H1 (cell line): Measurements from ENCODE around the gene PRAF2. TPM values are rescaled to one million over a fixed set of nuclear protein-coding genes. Genes with fewer than 3 reads are reported as not detected.

ENCODE experiments used
- CTCF ChIA-PET: fragments of 300-600 bp; sonication (Branson Sonifier 250); formaldehyde crosslinking; loops from one replicate; lab custom pipeline; 2021; ENCODE audit not compliant: partially characterized antibody; lab: Charles Lee
- POLR2A ChIA-PET: fragments of 300-600 bp; sonication (Branson Sonifier 250); formaldehyde crosslinking; loops from one replicate; lab custom pipeline; 2021; ENCODE audit warnings: inconsistent platforms; ENCODE audit not compliant: partially characterized antibody; lab: Charles Lee
- DNase-seq, 2 experiments: peaks; one replicate each; pipeline versions ENCODE4 v3.0.0 to v3.0.0-alpha.2; 2010 to 2022; ENCODE audit warnings: low spot score in 2 of 2, low read depth in 1 of 2, mixed read lengths in 1 of 2
- FAIRE-seq: peaks from 2 replicates; lab custom pipeline; 2011; peaks lifted over from hg19 to GRCh38; lab: Jason Lieb, UNC
- H2AFZ ChIP-seq: 2 replicates; pipeline ENCODE4 v1.8.1; 2012; ENCODE audit warnings: low read length, inconsistent platforms
- H2AK5ac ChIP-seq: 2 replicates; pipeline ENCODE4 v1.6.1; 2013; ENCODE audit warnings: low read depth, low read length
- H2BK120ac ChIP-seq: replicated peaks from 2 replicates; pipeline ENCODE3; 2013; ENCODE audit warnings: low read depth, low read length, inconsistent platforms
- H2BK12ac ChIP-seq: 2 replicates; pipeline ENCODE4 v1.6.1; 2013; ENCODE audit warnings: low read depth, low read length
- H2BK15ac ChIP-seq: 2 replicates; pipeline ENCODE4 v1.6.1; 2013; ENCODE audit warnings: low read length
- H2BK20ac ChIP-seq: 2 replicates; pipeline ENCODE4 v1.6.1; 2013; ENCODE audit warnings: low read length
- H2BK5ac ChIP-seq: 2 replicates; pipeline ENCODE4 v1.6.1; 2013; ENCODE audit warnings: low read depth, low read length
- H3K14ac ChIP-seq: 2 replicates; pipeline ENCODE4 v1.6.1; 2013; ENCODE audit warnings: inconsistent platforms; ENCODE audit not compliant: insufficient read length
- H3K18ac ChIP-seq: 2 replicates; pipeline ENCODE4 v1.6.1; 2013; ENCODE audit warnings: low read length; ENCODE audit errors: extremely low read depth
- H3K23ac ChIP-seq: 2 replicates; pipeline ENCODE4 v1.6.1; 2013; ENCODE audit warnings: inconsistent platforms; ENCODE audit not compliant: insufficient read length
- H3K23me2 ChIP-seq: 2 replicates; pipeline ENCODE4 v1.6.1; 2013; ENCODE audit warnings: low read depth, low read length
- H3K27ac ChIP-seq: 2 replicates; pipeline ENCODE4 v1.6.1; 2011; ENCODE audit warnings: low read depth, low read length, inconsistent platforms
- H3K27me3 ChIP-seq, 4 experiments: replicated peaks in 1 of 4; 1 replicate in 1 of 4; 2 replicates in 3 of 4; pipeline versions ENCODE4 v1.6.1 to v1.8.1; 2011 to 2013; ENCODE audit warnings: low read length in 3 of 4, mild to moderate bottlenecking in 3 of 4, inconsistent platforms in 2 of 4, mixed read lengths in 2 of 4, moderate library complexity in 1 of 4; ENCODE audit not compliant: control insufficient read depth in 3 of 4, insufficient read depth in 3 of 4; ENCODE audit errors: extremely low read depth in 1 of 4
- H3K36me3 ChIP-seq, 4 experiments: 2 replicates each; pipeline versions ENCODE4 v1.6.1 to v1.8.1; 2011 to 2013; ENCODE audit warnings: mild to moderate bottlenecking in 4 of 4, low read length in 3 of 4, moderate library complexity in 2 of 4, control low read depth in 1 of 4, inconsistent platforms in 1 of 4; ENCODE audit not compliant: insufficient read depth in 4 of 4, control insufficient read depth in 2 of 4
- H3K4ac ChIP-seq: replicated peaks from 2 replicates; pipeline ENCODE3; 2013; ENCODE audit warnings: low read length, low read depth, mixed read lengths, inconsistent platforms; ENCODE audit not compliant: insufficient read length
- H3K4me1 ChIP-seq, 4 experiments: replicated peaks in 1 of 4; 1 replicate in 1 of 4; 2 replicates in 3 of 4; pipeline versions ENCODE4 v1.6.1 to v1.8.1; 2011 to 2013; ENCODE audit warnings: low read length in 3 of 4, inconsistent platforms in 2 of 4, mixed read lengths in 1 of 4; ENCODE audit not compliant: insufficient read depth in 4 of 4, control insufficient read depth in 3 of 4
- H3K4me2 ChIP-seq, 2 experiments: 2 replicates each; pipeline versions ENCODE4 v1.6.1 to v1.8.1; 2011 to 2013; ENCODE audit warnings: low read depth in 2 of 2, low read length in 2 of 2, control low read depth in 1 of 2, inconsistent platforms in 1 of 2, mild to moderate bottlenecking in 1 of 2; ENCODE audit not compliant: insufficient read depth in 1 of 2
- H3K4me3 ChIP-seq, 4 experiments: fragments of 200-600, 300-600 bp in 1 of 4; sonication (generic), shearing (Covaris generic), sonication (Bioruptor Twin) in 1 of 4; 2 replicates each; pipeline versions ENCODE4 v1.5.1 to v1.8.1; 2011 to 2016; ENCODE audit warnings: low read length in 4 of 4, low read depth in 3 of 4, control low read depth in 2 of 4, inconsistent platforms in 2 of 4, mild to moderate bottlenecking in 2 of 4, mixed read lengths in 1 of 4, moderate library complexity in 1 of 4; ENCODE audit not compliant: insufficient read depth in 2 of 4; ENCODE audit errors: extremely low read depth in 1 of 4
- H3K56ac ChIP-seq: replicated peaks from 2 replicates; pipeline ENCODE3; 2013; ENCODE audit warnings: low read depth, mild to moderate bottlenecking, mixed read lengths, low read length, inconsistent platforms; ENCODE audit not compliant: insufficient read length
- H3K79me1 ChIP-seq: 2 replicates; pipeline ENCODE4 v1.6.1; 2013; ENCODE audit warnings: low read depth, low read length, control low read depth
- H3K79me2 ChIP-seq, 2 experiments: 2 replicates each; pipeline versions ENCODE4 v1.6.1 to v1.8.1; 2012 to 2013; ENCODE audit warnings: low read length in 2 of 2, mild to moderate bottlenecking in 2 of 2, inconsistent platforms in 1 of 2; ENCODE audit not compliant: insufficient read depth in 2 of 2, control insufficient read depth in 1 of 2
- H3K9ac ChIP-seq, 4 experiments: replicated peaks in 1 of 4; 1 replicate in 1 of 4; 2 replicates in 3 of 4; pipeline versions ENCODE4 v1.6.1 to v1.8.1; 2011 to 2013; ENCODE audit warnings: low read depth in 3 of 4, low read length in 3 of 4, control low read depth in 2 of 4, mild to moderate bottlenecking in 2 of 4, moderate library complexity in 2 of 4, inconsistent platforms in 1 of 4; ENCODE audit errors: extremely low read depth in 1 of 4
- H3K9me3 ChIP-seq, 2 experiments: 2 replicates each; pipeline versions ENCODE4 v1.6.1 to v1.8.1; 2012 to 2013; ENCODE audit warnings: mild to moderate bottlenecking in 2 of 2, moderate library complexity in 2 of 2, control low read depth in 1 of 2, inconsistent platforms in 1 of 2, low read depth in 1 of 2, low read length in 1 of 2, mixed read lengths in 1 of 2; ENCODE audit not compliant: insufficient read depth in 2 of 2
- H4K20me1 ChIP-seq, 2 experiments: replicated peaks in 1 of 2; 2 replicates each; pipeline versions ENCODE3 to v1.8.1; 2011 to 2013; ENCODE audit warnings: inconsistent platforms in 2 of 2, low read length in 2 of 2, mild to moderate bottlenecking in 1 of 2; ENCODE audit not compliant: insufficient read depth in 2 of 2, control insufficient read depth in 1 of 2
- H4K5ac ChIP-seq: 2 replicates; pipeline ENCODE4 v1.6.1; 2013; ENCODE audit warnings: low read length, low read depth, mixed read lengths, inconsistent platforms; ENCODE audit not compliant: insufficient read length
- H4K8ac ChIP-seq: 2 replicates; pipeline ENCODE4 v1.8.0; 2013; ENCODE audit warnings: mild to moderate bottlenecking, moderate library complexity, low read length, inconsistent platforms; ENCODE audit not compliant: insufficient read depth; ENCODE audit errors: extremely low read depth
- H4K91ac ChIP-seq: replicated peaks from 2 replicates; pipeline ENCODE3; 2013; ENCODE audit warnings: low read length, mixed read lengths, inconsistent platforms; ENCODE audit not compliant: insufficient read length
- CBX5 ChIP-seq: fragments of 300-800, 300-1000 bp; sonication (generic); IDR thresholded peaks from 2 replicates; pipeline ENCODE4 v1.7.1; 2016; ENCODE audit warnings: antibody characterized with exemption, low read length, low read depth
- E2F6 ChIP-seq: IDR thresholded peaks from 2 replicates; pipeline ENCODE4 v1.6.1; 2012; ENCODE audit warnings: inconsistent platforms
- EGR1 ChIP-seq: IDR thresholded peaks from 2 replicates; pipeline ENCODE4 v1.6.1; 2011; ENCODE audit warnings: low read depth, low read length, borderline replicate concordance
- EP300 ChIP-seq, 2 experiments: IDR thresholded peaks; 1 replicate in 1 of 2; 2 replicates in 1 of 2; pipeline ENCODE4 v1.6.1; 2011 to 2012; ENCODE audit warnings: low read depth in 2 of 2, low read length in 2 of 2, mild to moderate bottlenecking in 2 of 2, borderline replicate concordance in 1 of 2, inconsistent platforms in 1 of 2, moderate library complexity in 1 of 2
- FOSL1 ChIP-seq: IDR thresholded peaks from 2 replicates; pipeline ENCODE4 v1.6.1; 2011; ENCODE audit warnings: mild to moderate bottlenecking, low read depth, low read length, moderate library complexity; ENCODE audit not compliant: insufficient read depth
- GABPA ChIP-seq: IDR thresholded peaks from 2 replicates; pipeline ENCODE4 v1.6.1; 2011; ENCODE audit warnings: mild to moderate bottlenecking, low read length, moderate library complexity, borderline replicate concordance; ENCODE audit not compliant: insufficient read depth
- KDM4A ChIP-seq: IDR thresholded peaks from one replicate; pipeline ENCODE4 v1.7.1; 2012; ENCODE audit warnings: low read depth, mild to moderate bottlenecking, moderate library complexity, low read length, inconsistent platforms; ENCODE audit not compliant: severe bottlenecking
- NRF1 ChIP-seq: IDR thresholded peaks from 2 replicates; pipeline ENCODE4 v1.6.1; 2011; ENCODE audit warnings: mild to moderate bottlenecking, low read depth, low read length, improper control_type of control experiment
- POLR2A ChIP-seq, 2 experiments: IDR thresholded peaks; 1 replicate in 1 of 2; 2 replicates in 1 of 2; pipeline ENCODE4 v1.6.1; 2011; ENCODE audit warnings: low read depth in 2 of 2, low read length in 2 of 2, mild to moderate bottlenecking in 2 of 2; ENCODE audit errors: control extremely low read depth in 1 of 2
- RFX5 ChIP-seq: IDR thresholded peaks from 2 replicates; pipeline ENCODE4 v1.6.1; 2011; ENCODE audit warnings: low read depth, low read length, improper control_type of control experiment, borderline replicate concordance
- RXRA ChIP-seq: IDR thresholded peaks from 2 replicates; pipeline ENCODE4 v1.6.1; 2011; ENCODE audit warnings: low read depth, mild to moderate bottlenecking, low read length, moderate library complexity; ENCODE audit not compliant: insufficient read depth
- SRF ChIP-seq: IDR thresholded peaks from 2 replicates; pipeline ENCODE4 v1.6.1; 2011; ENCODE audit warnings: mild to moderate bottlenecking, low read depth, low read length, moderate library complexity
- TBP ChIP-seq: IDR thresholded peaks from 2 replicates; pipeline ENCODE4 v1.6.1; 2011; ENCODE audit warnings: low read depth, low read length, improper control_type of control experiment
- YY1 ChIP-seq: IDR thresholded peaks from 2 replicates; pipeline ENCODE4 v1.6.1; 2011; ENCODE audit warnings: low read depth, mild to moderate bottlenecking, low read length
- WGBS, 2 experiments: shearing (Covaris generic) in 1 of 2; methylation state at CpG; one replicate each; pipeline versions ENCODE4 v1.1.6 to v1.1.7; 2013 to 2015; ENCODE audit warnings: low lambda C conversion rate in 2 of 2, mixed read lengths in 2 of 2, inconsistent platforms in 1 of 2, low coverage in 1 of 2, missing lambda C conversion rate in 1 of 2; ENCODE audit not compliant: insufficient replicate concordance in 2 of 2, insufficient coverage in 1 of 2, insufficient read length in 1 of 2; ENCODE audit errors: extremely low coverage in 1 of 2, missing lambda C conversion rate in 1 of 2; 5-methylcytosine and 5-hydroxymethylcytosine counted together
- polyA plus RNA-seq, 7 experiments: library from polyadenylated mRNA; depleted of rRNA in 3 of 7; stranded (reverse) in 5 of 7; unstranded in 2 of 7; fragments of >200 nt in 5 of 7; fragments of 200-250 nt in 2 of 7; gene quantifications; 1 replicate in 5 of 7; 2 replicates in 1 of 7; 4 replicates in 1 of 7; pipeline versions ENCODE4 v1.2.1 to v1.2.3, GENCODE V29; 2011 to 2013; ENCODE audit warnings: missing spikeins in 2 of 7, mixed read lengths in 2 of 7
- total RNA-seq: library from RNA; stranded (reverse); fragmentation: NEBNext Ultra II Directional; extraction: Animal tissue kit (Norgen Biotek cat#: 25700); gene quantifications from 2 replicates; pipeline ENCODE4 v1.2.1, GENCODE V29; 2021

The PRAF2 gene
- total and polyA plus RNA-seq, 2 of the 8 experiments (the other 6 are each of a cell fraction or from before 2014, with no cell fraction given) = 11.3 to 15.4 TPM

- Histone ChIP-seq H3K79me1 (no peaks in the 10 kb centered on the region), H2BK120ac (no peak overlapping the region), H2BK12ac (no peak overlapping the region), H3K79me2 (no peaks in the 10 kb centered on the region), H3K23me2 (no peaks in the 10 kb centered on the region), H2AFZ (no peak overlapping the region), H3K4me1 (no peaks in the 10 kb centered on the region), H3K14ac (no peak overlapping the region), H2BK15ac (no peak overlapping the region), H3K4me3 (no peak overlapping the region), H3K27ac (no peak overlapping the region), H4K5ac (no peak overlapping the region), H3K36me3 (peaks cover 0 to 3% (median 3%) of the 10 kb centered on the region in 4 experiments; a peak in 5 of 8 replicates), H2AK5ac (no peak overlapping the region), H3K23ac (no peak overlapping the region), H2BK5ac (no peak overlapping the region), H3K27me3 (no peaks in the 10 kb centered on the region), H3K56ac (no peak overlapping the region), H4K91ac (no peak overlapping the region), H3K4ac (no peak overlapping the region), H4K20me1 (no peaks in the 10 kb centered on the region), H3K9me3 (no peaks in the 10 kb centered on the region), H3K18ac (no peak overlapping the region), H3K4me2 (no peak overlapping the region), H4K8ac (no peak overlapping the region), H3K9ac (no peak overlapping the region), H2BK20ac (no peak overlapping the region)
- ChIA-PET CTCF (interaction anchor here (0.7 kb wide), 1 partner anchor 40 kb away, joined by 3 read pairs; no protein-coding TSS in a partner anchor), POLR2A (no interaction called here)
- FAIRE-seq (no peak), DNase-seq (no peak)
- 100% methylated on average over 1 of the region's 2 CpGs; no CpG with 5 or more reads in 1 of the 2 experiments for WGBS, 2 experiments
- no peak for TF ChIP-seq RXRA
- TF ChIP-seq YY1 = no peak
- TF ChIP-seq NRF1 = no peak
- TF ChIP-seq FOSL1 = no peak
- TF ChIP-seq E2F6 = no peak
- TF ChIP-seq RFX5 = no peak
- no peak for TF ChIP-seq SRF
- no peak for TF ChIP-seq EGR1
- TF ChIP-seq EP300 (IDR thresholded peaks at IDR 0.05; ENCODE audit: borderline replicate concordance in 1 of 2, low read depth in 2 of 2, low read length in 2 of 2) = no peak
- no peak for TF ChIP-seq KDM4A
- TF ChIP-seq POLR2A (IDR thresholded peaks at IDR 0.05; ENCODE audit: control extremely low read depth in 1 of 2, low read depth in 2 of 2, low read length in 2 of 2) = no peak
- no peak for TF ChIP-seq GABPA
- no peak for TF ChIP-seq TBP
- no peak for TF ChIP-seq CBX5
These were observed 34.8 kb upstream of the PRAF2 start for GRCh38 chrX:49108641-49109040.
